Mesendoderm (in vitro differentiated cells): ENCODE measurements around the gene COL5A2.

ENCODE experiments used
- DNase-seq: peaks from one replicate; pipeline ENCODE4 v3.0.0; 2013
- H2AK5ac ChIP-seq: 2 replicates; pipeline ENCODE4 v1.6.1; 2013; ENCODE audit warnings: low read length, inconsistent platforms
- H2BK120ac ChIP-seq: 2 replicates; pipeline ENCODE4 v1.6.1; 2013; ENCODE audit warnings: low read depth, mild to moderate bottlenecking, low read length, moderate library complexity, mixed read lengths
- H2BK15ac ChIP-seq: replicated peaks from 2 replicates; pipeline ENCODE4 v1.6.1; 2013; ENCODE audit warnings: low read depth, mild to moderate bottlenecking, moderate library complexity
- H2BK5ac ChIP-seq: 2 replicates; pipeline ENCODE4 v1.6.1; 2013; ENCODE audit warnings: low read length, inconsistent platforms
- H3K18ac ChIP-seq: 2 replicates; pipeline ENCODE4 v1.6.1; 2013; ENCODE audit warnings: mild to moderate bottlenecking, low read length, mixed read lengths
- H3K23ac ChIP-seq: one replicate; pipeline ENCODE4 v1.6.1; 2013; ENCODE audit warnings: low read length
- H3K27ac ChIP-seq: 2 replicates; pipeline ENCODE4 v1.5.1; 2013; ENCODE audit warnings: low read depth, mild to moderate bottlenecking, inconsistent platforms, low read length, moderate library complexity
- H3K27me3 ChIP-seq: 2 replicates; pipeline ENCODE4 v1.6.1; 2013; ENCODE audit warnings: low read length, control low read depth, mild to moderate bottlenecking, inconsistent platforms; ENCODE audit not compliant: insufficient read depth, poor library complexity
- H3K36me3 ChIP-seq: 2 replicates; pipeline ENCODE4 v1.6.1; 2013; ENCODE audit warnings: low read length, inconsistent platforms; ENCODE audit not compliant: control insufficient read depth, insufficient read depth
- H3K4ac ChIP-seq: one replicate; pipeline ENCODE4 v1.6.1; 2013; ENCODE audit warnings: low read depth, mild to moderate bottlenecking, low read length, moderate library complexity
- H3K4me1 ChIP-seq: 2 replicates; pipeline ENCODE4 v1.6.1; 2013; ENCODE audit warnings: low read depth, low read length, inconsistent platforms; ENCODE audit not compliant: control insufficient read depth
- H3K4me2 ChIP-seq: 2 replicates; pipeline ENCODE4 v1.6.1; 2013; ENCODE audit warnings: low read length
- H3K4me3 ChIP-seq: 2 replicates; pipeline ENCODE4 v1.5.1; 2013; ENCODE audit warnings: mild to moderate bottlenecking, low read length
- H3K56ac ChIP-seq: one replicate; pipeline ENCODE4 v1.6.1; 2013; ENCODE audit warnings: low read length
- H3K79me1 ChIP-seq: 2 replicates; pipeline ENCODE4 v1.6.1; 2013; ENCODE audit warnings: low read length, inconsistent platforms
- H3K79me2 ChIP-seq: 2 replicates; pipeline ENCODE4 v1.6.1; 2013; ENCODE audit warnings: mild to moderate bottlenecking, low read length; ENCODE audit not compliant: control insufficient read depth, insufficient read depth
- H3K9ac ChIP-seq: 2 replicates; pipeline ENCODE4 v1.6.1; 2013; ENCODE audit warnings: low read length, inconsistent platforms
- H4K5ac ChIP-seq: one replicate; pipeline ENCODE4 v1.6.1; 2013; ENCODE audit warnings: low read length
- H4K8ac ChIP-seq: one replicate; pipeline ENCODE4 v1.6.1; 2013; ENCODE audit warnings: low read depth, mild to moderate bottlenecking, control low read depth, low read length, moderate library complexity
- WGBS: extraction: QIAGEN DNeasy Blood & Tissue Kit; methylation state at CpG from one replicate; pipeline ENCODE4 v1.1.7; 2013; ENCODE audit warnings: low lambda C conversion rate, missing lambda C conversion rate; ENCODE audit not compliant: insufficient coverage; ENCODE audit errors: extremely low coverage; 5-methylcytosine and 5-hydroxymethylcytosine counted together

The COL5A2 gene

GRCh38 chr2:189178726-189179569 lies 613 bp downstream of the COL5A2 start:
- DNase-seq = peak; percentile 75
- no peaks in the 10 kb centered on the region for H3K36me3 ChIP-seq
- no peaks in the 10 kb centered on the region for H3K79me1 ChIP-seq
- peaks cover 2% of the 10 kb centered on the region for H3K4me1 ChIP-seq
- H3K4me3 ChIP-seq = peak overlapping the region; percentile 89
- H3K4me2 ChIP-seq = peak overlapping the region; percentile 6
- H2BK120ac ChIP-seq = peak overlapping the region; percentile 93
- no peak overlapping the region for H2BK15ac ChIP-seq
- peak overlapping the region; percentile 84 for H3K27ac ChIP-seq
- H2BK5ac ChIP-seq = peak overlapping the region; percentile 62
- WGBS = no CpG with 5 or more reads among the region's 14 CpGs
- no peak overlapping the region for H4K8ac ChIP-seq
- H3K79me2 ChIP-seq = peaks cover 35% of the 10 kb centered on the region
- peak overlapping the region; percentile 95 for H3K56ac ChIP-seq
- H2AK5ac ChIP-seq = no peak overlapping the region
- peak overlapping the region; percentile 87 for H3K9ac ChIP-seq
- H3K27me3 ChIP-seq = no peaks in the 10 kb centered on the region
- H3K4ac ChIP-seq = peak overlapping the region; percentile 87
- H4K5ac ChIP-seq = peak overlapping the region; percentile 3
- peak overlapping the region; percentile 86 for H3K23ac ChIP-seq
- H3K18ac ChIP-seq = peak overlapping the region; percentile 98

DNA sequence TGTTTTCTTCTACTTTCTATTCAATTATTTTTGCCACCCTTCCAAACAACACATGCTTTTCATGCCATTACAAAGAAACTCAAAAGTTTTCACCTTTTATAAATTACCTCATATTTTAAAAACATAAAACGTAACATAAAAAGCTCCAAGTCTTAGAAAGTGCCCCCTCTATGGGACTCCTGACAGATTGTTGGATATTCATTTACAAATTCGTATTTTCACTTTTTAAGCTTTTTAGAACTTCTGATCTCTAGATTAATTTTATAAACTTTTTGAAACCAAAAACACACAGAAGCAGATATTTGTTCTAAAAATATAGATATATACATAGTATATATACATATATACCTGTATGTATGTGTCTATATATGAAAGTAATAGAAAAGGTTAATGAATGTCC lies 1.5 kb downstream of the COL5A2 start:
- no peak overlapping the region for H3K4me3 ChIP-seq
- no peak overlapping the region for H3K4ac ChIP-seq
- H3K4me2 ChIP-seq = no peak overlapping the region
- no peak for DNase-seq
- 0% methylated on average over 1 of the region's 2 CpGs for WGBS
- H3K4me1 ChIP-seq = peaks cover 2% of the 10 kb centered on the region
- H3K18ac ChIP-seq = no peak overlapping the region
- H2AK5ac ChIP-seq = no peak overlapping the region
- H3K27ac ChIP-seq = no peak overlapping the region
- no peaks in the 10 kb centered on the region for H3K36me3 ChIP-seq
- H3K9ac ChIP-seq = no peak overlapping the region
- H3K79me1 ChIP-seq = no peaks in the 10 kb centered on the region
- no peak overlapping the region for H4K5ac ChIP-seq
- H3K27me3 ChIP-seq = no peaks in the 10 kb centered on the region
- no peak overlapping the region for H3K56ac ChIP-seq
- H3K79me2 ChIP-seq = peaks cover 37% of the 10 kb centered on the region
- no peak overlapping the region for H2BK5ac ChIP-seq
- H3K23ac ChIP-seq = no peak overlapping the region
- H2BK120ac ChIP-seq = no peak overlapping the region
- H4K8ac ChIP-seq = no peak overlapping the region
- H2BK15ac ChIP-seq = no peak overlapping the region

GRCh38 chr2:189177251-189177840 lies 2.2 kb downstream of the COL5A2 start:
- Histone ChIP-seq H2BK5ac (no peak overlapping the region), H3K79me2 (peaks cover 39% of the 10 kb centered on the region), H3K4me3 (peak overlapping the region; percentile 53), H3K56ac (peak overlapping the region; percentile 38), H3K27me3 (no peaks in the 10 kb centered on the region), H3K18ac (no peak overlapping the region), H4K5ac (no peak overlapping the region), H3K79me1 (no peaks in the 10 kb centered on the region), H3K36me3 (no peaks in the 10 kb centered on the region), H4K8ac (no peak overlapping the region), H2BK120ac (no peak overlapping the region), H3K4me1 (peaks cover 2% of the 10 kb centered on the region), H2AK5ac (no peak overlapping the region), H3K4ac (no peak overlapping the region), H3K9ac (peak overlapping the region; percentile 57), H3K27ac (no peak overlapping the region), H3K23ac (no peak overlapping the region), H2BK15ac (no peak overlapping the region), H3K4me2 (no peak overlapping the region)
- no peak for DNase-seq
- no CpG with 5 or more reads among the region's 4 CpGs for WGBS

GRCh38 chr2:189176516-189176915 lies 3.0 kb downstream of the COL5A2 start:
- WGBS = 100% methylated on average over 3 of the region's 3 CpGs
- DNase-seq = no peak
- peak overlapping the region; percentile 9 for H3K4me3 ChIP-seq
- H3K79me1 ChIP-seq = no peaks in the 10 kb centered on the region
- H3K4me2 ChIP-seq = peak overlapping the region; percentile 46
- peak overlapping the region; percentile 69 for H3K9ac ChIP-seq
- no peak overlapping the region for H3K4ac ChIP-seq
- H4K5ac ChIP-seq = no peak overlapping the region
- H2BK15ac ChIP-seq = no peak overlapping the region
- no peak overlapping the region for H2AK5ac ChIP-seq
- peak overlapping the region; percentile 78 for H3K56ac ChIP-seq
- no peak overlapping the region for H2BK120ac ChIP-seq
- no peaks in the 10 kb centered on the region for H3K27me3 ChIP-seq
- H3K18ac ChIP-seq = no peak overlapping the region
- H4K8ac ChIP-seq = no peak overlapping the region
- H2BK5ac ChIP-seq = no peak overlapping the region
- no peak overlapping the region for H3K27ac ChIP-seq
- H3K36me3 ChIP-seq = no peaks in the 10 kb centered on the region
- H3K79me2 ChIP-seq = peaks cover 45% of the 10 kb centered on the region
- peaks cover 4% of the 10 kb centered on the region for H3K4me1 ChIP-seq
- no peak overlapping the region for H3K23ac ChIP-seq

DNA sequence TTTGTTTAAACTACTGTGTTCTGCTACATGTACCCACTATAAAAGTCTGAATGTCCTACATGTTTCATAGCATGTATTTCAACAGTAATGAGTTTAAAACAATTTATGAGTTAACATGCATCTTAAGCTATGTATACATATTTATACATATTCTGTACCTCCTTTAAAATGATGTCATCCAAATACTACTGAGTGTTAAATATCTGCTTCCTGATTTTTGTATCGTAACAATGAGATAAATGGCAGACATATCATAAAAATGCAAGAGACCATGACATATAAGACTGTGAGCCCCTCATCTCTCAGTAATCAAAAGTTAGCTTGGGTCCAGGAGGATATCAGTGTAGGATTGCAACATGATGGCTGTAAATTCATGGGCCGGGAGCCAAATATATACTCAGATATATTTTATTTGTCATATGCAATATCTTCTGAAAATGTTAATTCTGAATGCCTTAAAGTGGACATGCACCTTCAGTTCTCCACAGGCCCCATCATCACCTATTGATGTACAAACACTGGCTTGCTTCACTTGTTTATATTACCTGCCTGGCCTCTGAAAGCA lies 3.6 kb downstream of the COL5A2 start:
- no peak overlapping the region for H3K18ac ChIP-seq
- peak overlapping the region; percentile 57 for H2BK15ac ChIP-seq
- no peak overlapping the region for H3K4ac ChIP-seq
- H2BK5ac ChIP-seq = no peak overlapping the region
- no peak overlapping the region for H3K4me2 ChIP-seq
- peak overlapping the region; percentile 0 for H3K4me3 ChIP-seq
- H3K56ac ChIP-seq = no peak overlapping the region
- no peak overlapping the region for H3K27ac ChIP-seq
- peak overlapping the region; percentile 3 for H3K9ac ChIP-seq
- no peak overlapping the region for H2AK5ac ChIP-seq
- H3K23ac ChIP-seq = no peak overlapping the region
- no peak overlapping the region for H4K5ac ChIP-seq
- no peak overlapping the region for H2BK120ac ChIP-seq
- H3K4me1 ChIP-seq = peaks cover 2% of the 10 kb centered on the region
- peaks cover 51% of the 10 kb centered on the region for H3K79me2 ChIP-seq
- no peaks in the 10 kb centered on the region for H3K79me1 ChIP-seq
- DNase-seq = no peak
- no peak overlapping the region for H4K8ac ChIP-seq
- H3K36me3 ChIP-seq = no peaks in the 10 kb centered on the region
- H3K27me3 ChIP-seq = no peaks in the 10 kb centered on the region
- no CpG with 5 or more reads among the region's 2 CpGs for WGBS
